IMR-90 (cell line): ENCODE measurements around the gene TTC29. TPM values are rescaled to one million over a fixed set of nuclear protein-coding genes. Genes with fewer than 3 reads are reported as not detected.

Experiments
- ATAC-seq: fragments of 200-7000 bp; cut with Tn5 transposase; 2 replicates; pipeline ENCODE4 v1.9.1; 2020; ENCODE audit warnings: low read depth, mild to moderate bottlenecking, moderate library complexity
- BruUV-seq: library from RNA; stranded (reverse); fragments of 400-500 nt; replicated peaks from 2 replicates; lab custom pipeline; 2021; lab: Mats Ljungman, UMichigan
- CTCF ChIA-PET: fragments of 300-600 bp; formaldehyde crosslinking; extraction: SDS; loops from one replicate; lab custom pipeline; 2021; ENCODE audit warnings: antibody characterized with exemption; lab: Yijun Ruan, JAX
- POLR2A ChIA-PET: fragments of 300-600 bp; sonication (Branson Sonifier 250); formaldehyde crosslinking; loops from one replicate; lab custom pipeline; 2022; ENCODE audit warnings: antibody characterized with exemption; ENCODE audit not compliant: unreplicated experiment; lab: Charles Lee
- DNase-seq: peaks from one replicate; pipeline ENCODE4 v3.0.0; 2013
- H2AFZ ChIP-seq: replicated peaks from 2 replicates; pipeline ENCODE3; 2013; ENCODE audit warnings: low read length, mild to moderate bottlenecking; ENCODE audit not compliant: poor library complexity
- H2AK5ac ChIP-seq: 2 replicates; pipeline ENCODE4 v1.6.1; 2013; ENCODE audit warnings: low read depth, low read length, inconsistent platforms
- H2AK9ac ChIP-seq: replicated peaks from 2 replicates; pipeline ENCODE3; 2013; ENCODE audit warnings: mild to moderate bottlenecking, low read depth, low read length, moderate library complexity; ENCODE audit not compliant: poor library complexity
- H2BK120ac ChIP-seq: 2 replicates; pipeline ENCODE4 v1.6.1; 2013; ENCODE audit warnings: low read depth, low read length, inconsistent platforms
- H2BK15ac ChIP-seq: 3 replicates; pipeline ENCODE4 v1.6.1; 2013; ENCODE audit warnings: low read depth, low read length, inconsistent platforms
- H2BK20ac ChIP-seq: 2 replicates; pipeline ENCODE4 v1.6.1; 2013; ENCODE audit warnings: low read depth, mild to moderate bottlenecking, inconsistent platforms, low read length, moderate library complexity
- H2BK5ac ChIP-seq: 2 replicates; pipeline ENCODE4 v1.6.1; 2013; ENCODE audit warnings: mild to moderate bottlenecking, low read depth, low read length, inconsistent platforms; ENCODE audit not compliant: poor library complexity, severe bottlenecking
- H3K14ac ChIP-seq: replicated peaks from 2 replicates; pipeline ENCODE4 v1.6.1; 2013; ENCODE audit warnings: low read depth, low read length, inconsistent platforms
- H3K18ac ChIP-seq: 2 replicates; pipeline ENCODE4 v1.6.1; 2013; ENCODE audit warnings: low read depth, low read length, control low read depth
- H3K23ac ChIP-seq: 2 replicates; pipeline ENCODE4 v1.6.1; 2013; ENCODE audit warnings: low read depth, low read length, inconsistent platforms
- H3K27ac ChIP-seq: 2 replicates; pipeline ENCODE4 v1.5.1; 2013; ENCODE audit warnings: mild to moderate bottlenecking, control low read depth, low read length; ENCODE audit not compliant: insufficient read depth
- H3K27me3 ChIP-seq: 2 replicates; pipeline ENCODE4 v1.6.1; 2013; ENCODE audit warnings: low read length; ENCODE audit not compliant: control insufficient read depth, insufficient read depth
- H3K36me3 ChIP-seq: 2 replicates; pipeline ENCODE4 v1.6.1; 2013; ENCODE audit warnings: low read length, mixed read lengths; ENCODE audit not compliant: control insufficient read depth, insufficient read depth
- H3K4ac ChIP-seq: 2 replicates; pipeline ENCODE4 v1.6.1; 2013; ENCODE audit warnings: low read depth, low read length, inconsistent platforms
- H3K4me1 ChIP-seq: 2 replicates; pipeline ENCODE4 v1.6.1; 2013; ENCODE audit warnings: low read length, mixed read lengths; ENCODE audit not compliant: control insufficient read depth, insufficient read depth
- H3K4me2 ChIP-seq: 2 replicates; pipeline ENCODE4 v1.6.1; 2013; ENCODE audit warnings: low read depth, mild to moderate bottlenecking, control low read depth, low read length, moderate library complexity
- H3K4me3 ChIP-seq: 2 replicates; pipeline ENCODE4 v1.5.1; 2013; ENCODE audit warnings: low read depth, mild to moderate bottlenecking, control low read depth, low read length, moderate library complexity; ENCODE audit not compliant: insufficient read depth
- H3K56ac ChIP-seq: 2 replicates; pipeline ENCODE4 v1.6.1; 2013; ENCODE audit warnings: low read length, inconsistent platforms; ENCODE audit not compliant: insufficient read depth; ENCODE audit errors: extremely low read depth
- H3K79me1 ChIP-seq, 2 experiments: 2 replicates each; pipeline ENCODE4 v1.6.1; 2013; ENCODE audit warnings: low read length in 2 of 2, inconsistent platforms in 1 of 2, low read depth in 1 of 2
- H3K9ac ChIP-seq: 2 replicates; pipeline ENCODE4 v1.6.1; 2013; ENCODE audit warnings: low read depth, low read length, control low read depth
- H3K9me1 ChIP-seq: 2 replicates; pipeline ENCODE4 v1.6.1; 2013; ENCODE audit warnings: low read length, inconsistent platforms; ENCODE audit not compliant: insufficient read depth
- H3K9me3 ChIP-seq: 2 replicates; pipeline ENCODE4 v1.6.1; 2013; ENCODE audit warnings: low read length; ENCODE audit not compliant: control insufficient read depth, insufficient read depth
- H4K20me1 ChIP-seq: 2 replicates; pipeline ENCODE4 v1.6.1; 2013; ENCODE audit warnings: low read length, inconsistent platforms; ENCODE audit not compliant: insufficient read depth
- H4K5ac ChIP-seq: 2 replicates; pipeline ENCODE4 v1.6.1; 2013; ENCODE audit warnings: mild to moderate bottlenecking, low read depth, low read length, control low read depth
- H4K8ac ChIP-seq, 2 experiments: 2 replicates each; pipeline ENCODE4 v1.6.1; 2013; ENCODE audit warnings: low read depth in 2 of 2, low read length in 2 of 2, control low read depth in 1 of 2, inconsistent platforms in 1 of 2
- H4K91ac ChIP-seq: 2 replicates; pipeline ENCODE4 v1.6.1; 2013; ENCODE audit warnings: low read depth, low read length, inconsistent platforms; ENCODE audit not compliant: insufficient read depth
- ELK1 ChIP-seq: fragments of 150-350 bp; IDR thresholded peaks from 2 replicates; pipeline ENCODE4 v1.6.1; 2016; ENCODE audit warnings: low read depth, mild to moderate bottlenecking, low read length, moderate library complexity, borderline replicate concordance
- MAZ ChIP-seq: IDR thresholded peaks from 2 replicates; pipeline ENCODE4 v1.6.1; 2012; ENCODE audit warnings: low read depth, mild to moderate bottlenecking, low read length, improper control_type of control experiment, moderate library complexity, borderline replicate concordance
- RAD21 ChIP-seq: IDR thresholded peaks from 2 replicates; pipeline ENCODE4 v1.6.1; 2012; ENCODE audit warnings: low read length, improper control_type of control experiment
- WGBS, 2 experiments: methylation state at CpG; one replicate each; pipeline versions ENCODE4 v1.1.5 to v1.1.7; 2013; ENCODE audit warnings: missing lambda C conversion rate in 2 of 2; ENCODE audit not compliant: insufficient read length in 1 of 2; ENCODE audit errors: extremely low coverage in 2 of 2; 5-methylcytosine and 5-hydroxymethylcytosine counted together
- dilution Hi-C: fragments of 300-500 bp; cut with HindIII; formaldehyde crosslinking; loops from one replicate; pipeline ENCODE4 v1.14.3; 2018; ENCODE audit warnings: low sequenced_read_pairs; ENCODE audit not compliant: unreplicated experiment
- in situ Hi-C: fragments of 300-500 bp; cut with MboI; formaldehyde crosslinking; loops from 3 replicates; pipeline ENCODE4 v1.14.3; 2019; ENCODE audit warnings: low sequenced_read_pairs, inconsistent platforms, mixed read lengths
- intact Hi-C: fragments of 100-400 bp; cut with micrococcal nuclease; formaldehyde crosslinking; loops from 2 replicates; pipeline ENCODE4 v1.10.0; 2022
- polyA plus RNA-seq, 3 experiments: library from polyadenylated mRNA; depleted of rRNA; stranded (reverse); fragments of >200 nt; gene quantifications; 2 replicates each; pipeline ENCODE4 v1.2.3, GENCODE V29; 2012; ENCODE audit warnings: low replicate concordance in 1 of 3
- total RNA-seq: library from RNA; depleted of rRNA; stranded (reverse); fragments of >200 nt; gene quantifications from 2 replicates; pipeline ENCODE4 v1.2.3, GENCODE V29; 2012

Gene TTC29
- total and polyA plus RNA-seq, 2 of the 4 experiments (the other 2 are of a cell fraction), result not detected

GRCh38 chr4:146972036-146972435 lies 26.4 kb upstream of the TTC29 start:
- Histone ChIP-seq H4K91ac (no peak overlapping the region), H2AFZ (no peak overlapping the region), H3K79me1 (no peaks in the 10 kb centered on the region), H3K36me3 (no peaks in the 10 kb centered on the region), H2AK5ac (no peak overlapping the region), H3K4me2 (no peak overlapping the region), H3K4me1 (no peaks in the 10 kb centered on the region), H4K8ac (no peak overlapping the region), H3K9ac (no peak overlapping the region), H3K23ac (no peak overlapping the region), H3K4me3 (no peak overlapping the region), H2BK120ac (no peak overlapping the region), H2AK9ac (no peak overlapping the region), H3K27me3 (no peaks in the 10 kb centered on the region; the same call in 1 of the 2 replicates), H3K9me1 (no peaks in the 10 kb centered on the region), H4K5ac (no peak overlapping the region), H4K20me1 (no peaks in the 10 kb centered on the region), H3K4ac (no peak overlapping the region), H3K14ac (no peak overlapping the region), H2BK15ac (no peak overlapping the region), H2BK20ac (no peak overlapping the region), H3K9me3 (no peaks in the 10 kb centered on the region), H3K27ac (no peak overlapping the region), H2BK5ac (no peak overlapping the region), H3K18ac (no peak overlapping the region), H3K56ac (no peak overlapping the region)
- DNase-seq (no peak), ATAC-seq (no peak)
- ChIA-PET POLR2A (no interaction called here), CTCF (no interaction called here)
- no CpG with 5 or more reads among the region's 5 CpGs for WGBS, 2 experiments
- in situ Hi-C loops, result no loop called here
- no TSS peak for BruUV-seq
- TF ChIP-seq ELK1, result no peak
- TF ChIP-seq RAD21, result no peak
- TF ChIP-seq MAZ, result no peak
- dilution Hi-C loops, result no loop called here
- intact Hi-C loops, result no loop called here
